Activated CD8-positive, alpha-beta memory T cell treated with anti-CD3 and anti-CD28 coated beads, Interleukin-2, amount 50 U/mL, for 1 hour (primary cell): ENCODE measurements around the gene SEC61A1.

ENCODE experiments used
- DNase-seq: peaks from one replicate; pipeline ENCODE4 v3.0.0-alpha.2; 2020; ENCODE audit errors: extremely low read depth

The SEC61A1 gene

DNA sequence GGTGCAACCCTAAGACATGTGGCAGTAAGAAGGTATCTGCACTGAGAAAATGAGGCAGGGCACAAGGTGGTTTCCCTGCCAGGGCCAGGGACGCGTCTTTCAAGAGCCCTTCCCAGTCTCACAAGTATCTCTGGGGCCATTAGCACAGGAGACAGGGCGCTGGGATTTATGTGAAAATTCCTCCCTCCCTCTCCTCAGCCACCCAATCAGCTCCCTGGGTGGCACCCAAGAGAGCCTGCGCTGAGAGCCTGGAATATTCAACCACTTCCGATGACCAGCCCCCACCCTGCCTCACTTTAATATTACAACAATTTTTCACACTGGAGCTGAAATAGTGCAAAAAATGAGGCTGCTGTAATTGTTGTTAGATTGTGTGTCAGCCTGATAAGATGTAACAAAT lies 26.1 kb downstream of the SEC61A1 start:
- DNase-seq: no peak

DNA sequence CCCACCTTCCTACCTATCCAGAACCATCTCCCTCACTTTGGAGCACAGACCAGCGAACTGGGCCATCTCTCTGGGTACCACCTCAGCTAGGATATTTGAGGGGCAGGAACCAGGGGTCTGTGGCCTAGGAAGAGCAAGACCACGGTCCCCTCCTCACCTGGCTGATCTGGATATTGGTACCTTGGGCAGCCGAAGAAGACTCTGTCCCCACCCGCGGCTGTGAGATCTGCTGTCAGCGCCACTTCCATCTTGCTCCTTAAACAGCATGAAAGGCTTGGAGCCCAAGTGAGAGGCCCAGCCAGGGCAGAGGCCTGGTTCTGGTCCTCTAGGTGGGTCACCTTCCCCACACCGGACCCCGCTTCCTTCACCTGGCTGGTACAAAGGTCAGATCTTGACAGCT lies 26.6 kb downstream of the SEC61A1 start:
- no peak for DNase-seq

DNA sequence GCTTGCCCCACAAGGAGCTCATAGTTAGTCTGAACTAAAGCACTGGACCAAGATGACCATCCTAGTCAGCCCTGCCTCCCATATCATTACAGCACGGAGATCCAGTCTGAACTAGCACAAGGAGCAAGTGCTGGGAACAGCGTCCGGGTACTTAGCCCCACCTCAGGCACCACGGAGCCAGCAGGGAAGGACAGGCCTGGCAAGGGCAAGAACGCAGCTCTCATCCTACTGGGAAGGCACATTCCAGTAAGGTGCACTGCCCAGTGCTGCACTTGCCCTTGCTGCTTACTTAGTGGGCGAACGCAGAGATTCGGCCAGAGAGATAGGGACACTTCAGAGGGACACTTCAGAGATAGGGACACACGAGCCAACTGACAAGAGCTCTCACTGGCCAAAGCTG lies 27.6 kb downstream of the SEC61A1 start:
- no peak for DNase-seq

DNA sequence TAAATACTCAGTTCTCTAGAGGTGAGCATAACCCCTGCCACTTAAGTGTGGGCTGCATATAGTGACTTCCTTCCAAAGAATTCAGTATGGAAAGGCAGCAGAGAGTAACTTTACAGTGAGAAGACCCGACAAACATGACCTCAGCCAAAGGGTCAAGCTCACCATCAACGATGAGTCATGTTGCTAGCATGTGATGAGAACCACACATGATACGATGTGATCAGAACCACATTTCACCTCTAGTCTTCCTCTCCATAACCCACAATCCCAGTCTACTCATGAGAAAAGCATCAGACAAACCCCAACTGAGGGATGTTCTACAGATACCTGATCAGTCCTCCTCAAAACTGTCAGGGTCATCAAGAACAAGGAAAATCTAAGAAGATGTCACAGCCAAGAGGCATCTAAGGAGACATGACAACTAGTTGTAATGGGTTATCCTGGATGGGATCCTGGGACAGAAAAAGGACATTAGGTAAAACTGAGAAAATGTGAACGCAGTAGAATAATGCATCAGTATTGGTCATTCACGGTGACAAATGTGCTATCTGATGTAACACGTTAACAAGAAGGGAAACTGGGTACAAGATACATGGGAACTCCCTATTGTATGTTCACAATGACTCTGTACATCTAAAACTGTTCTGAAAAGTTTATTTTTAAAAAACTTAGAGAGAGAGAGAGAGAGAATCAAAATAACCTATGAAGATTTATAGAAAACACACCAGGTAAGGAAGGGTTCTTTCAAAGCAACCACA lies 28.3 kb downstream of the SEC61A1 start:
- DNase-seq: no peak

DNA sequence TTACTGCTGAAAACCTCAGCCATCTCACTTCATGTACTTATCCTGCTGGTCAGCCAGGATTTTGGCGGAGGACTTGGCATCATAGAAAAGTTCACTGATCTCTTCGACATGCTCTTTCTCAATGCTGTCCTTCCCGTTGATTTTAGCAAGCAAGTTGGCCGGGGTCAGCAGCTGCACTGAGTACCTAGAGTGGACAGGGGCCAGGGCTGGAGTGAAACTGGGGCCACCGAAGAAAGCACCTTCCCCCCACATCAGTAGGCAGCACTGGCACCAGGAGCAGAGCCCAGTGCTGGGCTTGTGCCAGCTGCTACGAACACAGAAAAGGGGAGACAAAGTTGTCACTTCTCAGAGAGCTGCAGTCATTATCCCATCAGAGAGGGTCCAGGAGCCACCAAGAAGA lies 29.0 kb downstream of the SEC61A1 start:
- no peak for DNase-seq

DNA sequence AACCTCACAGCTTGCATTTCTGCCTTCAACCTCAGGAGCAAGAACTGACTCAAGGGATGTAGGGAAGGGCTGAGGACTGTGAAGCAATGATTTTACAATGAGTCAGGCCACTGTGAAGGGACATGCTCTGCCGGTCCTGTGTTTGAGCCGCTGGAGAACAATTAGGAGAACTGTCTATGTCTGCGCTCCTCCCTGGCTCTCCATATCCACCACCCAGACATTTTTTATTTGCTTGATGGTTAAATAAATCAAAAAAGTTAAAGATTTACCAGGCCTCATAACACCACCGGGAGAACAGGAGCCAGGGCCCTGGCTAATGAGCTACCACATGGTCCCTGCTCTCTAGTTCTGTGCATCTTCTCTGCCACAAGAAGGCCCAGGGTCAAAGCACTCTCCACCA lies 29.6 kb downstream of the SEC61A1 start:
- DNase-seq: no peak

DNA sequence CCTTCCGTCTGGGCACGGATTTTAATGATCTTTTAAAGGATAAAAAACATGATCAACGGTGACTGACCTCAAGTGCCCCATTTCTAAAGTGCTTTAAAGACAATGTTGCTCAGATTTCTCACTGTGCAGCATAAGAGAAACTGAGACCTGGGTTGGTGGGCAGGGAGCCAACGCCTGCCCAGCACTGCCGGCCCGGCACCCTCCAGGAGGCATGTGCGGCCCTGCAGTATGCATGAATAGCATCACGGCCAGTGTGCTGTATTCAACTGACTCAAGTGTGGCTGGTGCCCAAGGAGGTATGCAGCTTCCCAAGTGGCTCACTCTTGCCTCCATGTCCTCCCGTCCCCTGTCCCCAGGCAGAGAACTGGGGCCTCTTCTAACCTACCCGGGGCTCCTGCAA lies 30.3 kb downstream of the SEC61A1 start:
- DNase-seq: no peak

DNA sequence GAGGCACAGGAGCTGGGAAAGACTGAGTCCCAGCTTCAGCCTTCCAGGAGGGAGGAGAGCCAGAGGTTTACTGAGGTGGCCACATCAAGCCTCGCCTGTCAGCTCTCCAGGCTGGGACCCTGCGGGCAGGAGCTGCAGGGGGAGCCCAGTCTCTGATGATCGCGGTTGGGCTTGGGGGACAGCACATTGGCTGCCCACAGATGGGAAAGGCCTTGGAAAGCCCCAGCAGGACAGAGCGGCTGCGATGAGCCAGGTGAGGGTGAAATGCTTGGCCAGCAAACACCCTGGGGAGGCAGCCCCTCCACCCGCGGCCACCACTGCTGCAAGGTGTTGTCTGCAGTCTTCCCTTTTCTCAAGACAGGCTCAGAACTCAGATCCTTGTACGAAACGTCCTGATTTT lies 31.2 kb downstream of the SEC61A1 start:
- DNase-seq: no peak

DNA sequence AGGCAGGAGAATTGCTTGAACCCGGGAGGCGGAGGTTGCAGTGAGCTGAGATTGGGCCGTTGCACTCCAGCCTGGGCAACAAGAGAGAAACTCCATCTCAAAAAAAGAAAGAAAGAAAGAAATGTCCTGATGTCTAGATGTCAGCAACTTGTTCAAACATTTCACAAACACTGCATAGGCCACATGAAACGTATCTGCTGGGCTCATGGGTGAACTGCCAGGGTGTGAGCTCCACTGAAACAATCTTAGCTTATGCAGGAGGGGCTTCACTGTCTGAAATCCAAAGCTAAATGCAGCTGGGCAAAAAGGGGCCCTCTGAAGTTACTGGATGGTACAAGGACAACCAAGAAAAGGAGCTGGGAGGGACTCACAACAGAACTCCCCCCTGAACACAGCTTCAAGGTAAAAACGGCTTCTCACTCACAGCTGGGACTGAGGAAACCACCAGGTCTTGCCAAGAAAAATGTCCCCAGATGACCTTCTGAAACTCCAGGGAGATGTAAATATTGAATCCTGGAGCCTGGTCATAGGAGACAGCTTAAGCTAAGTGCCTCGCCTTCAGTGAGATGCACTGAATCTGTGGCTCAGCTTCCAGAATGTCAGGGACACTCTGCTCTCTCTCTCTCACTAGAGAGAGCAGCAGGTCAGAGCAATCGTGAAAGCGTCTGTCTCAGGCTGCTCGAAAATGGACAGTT lies 31.9 kb downstream of the SEC61A1 start:
- no peak for DNase-seq

DNA sequence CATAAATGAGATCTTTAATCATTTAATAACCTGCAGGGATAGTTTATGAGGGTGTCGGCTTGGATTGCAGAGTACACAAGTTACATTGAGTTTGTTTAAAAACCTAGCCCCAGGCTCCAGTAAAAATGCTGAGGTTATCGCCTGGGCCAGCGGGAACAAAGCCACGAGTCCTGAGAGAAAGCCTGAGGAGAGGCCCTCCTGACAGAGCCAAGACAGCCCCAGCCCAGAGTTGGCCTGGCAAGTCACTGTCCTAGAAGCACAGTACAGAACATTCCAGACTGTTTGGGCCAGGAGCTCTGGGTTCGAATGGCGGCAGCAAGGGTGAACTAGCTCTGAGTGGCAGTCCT lies 32.4 kb downstream of the SEC61A1 start:
- no peak for DNase-seq

DNA sequence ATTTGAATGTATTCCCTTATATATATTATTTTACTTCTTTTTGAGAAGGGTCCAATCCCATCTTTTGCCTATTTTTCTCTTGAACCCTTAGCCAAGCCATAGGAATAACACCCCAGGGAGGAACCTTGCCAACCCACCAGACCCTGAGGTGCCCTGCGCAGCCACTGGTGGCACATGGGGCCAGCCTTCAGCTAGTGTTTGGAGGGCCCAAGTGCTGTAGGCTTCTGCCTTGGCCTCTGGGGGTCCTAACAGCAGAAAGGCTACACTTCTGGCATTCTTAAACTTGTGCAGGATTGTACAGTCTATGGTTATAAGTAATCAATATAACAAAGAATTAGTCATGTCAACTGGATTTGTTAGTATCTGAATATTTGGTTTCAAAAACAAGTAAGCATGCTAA lies 36.9 kb downstream of the SEC61A1 start:
- DNase-seq: no peak

DNA sequence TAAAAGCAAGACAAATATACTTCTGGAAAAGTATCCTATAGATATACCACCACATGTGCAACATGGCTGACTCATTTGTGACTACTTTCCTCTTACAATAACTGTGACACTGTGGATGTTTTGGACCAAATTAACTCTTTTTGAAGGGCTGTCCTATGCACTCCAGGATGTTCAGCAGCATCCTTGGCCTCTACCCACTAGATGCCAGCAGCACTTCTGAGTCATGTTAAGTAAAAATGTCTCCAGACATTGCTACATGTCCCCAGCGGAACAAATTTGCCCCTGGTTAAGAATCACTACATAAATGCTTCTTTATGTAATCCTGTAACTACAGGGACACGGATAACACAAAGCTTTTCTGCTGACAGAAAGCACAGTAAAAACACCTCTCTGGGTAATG lies 39.3 kb downstream of the SEC61A1 start:
- DNase-seq: no peak

DNA sequence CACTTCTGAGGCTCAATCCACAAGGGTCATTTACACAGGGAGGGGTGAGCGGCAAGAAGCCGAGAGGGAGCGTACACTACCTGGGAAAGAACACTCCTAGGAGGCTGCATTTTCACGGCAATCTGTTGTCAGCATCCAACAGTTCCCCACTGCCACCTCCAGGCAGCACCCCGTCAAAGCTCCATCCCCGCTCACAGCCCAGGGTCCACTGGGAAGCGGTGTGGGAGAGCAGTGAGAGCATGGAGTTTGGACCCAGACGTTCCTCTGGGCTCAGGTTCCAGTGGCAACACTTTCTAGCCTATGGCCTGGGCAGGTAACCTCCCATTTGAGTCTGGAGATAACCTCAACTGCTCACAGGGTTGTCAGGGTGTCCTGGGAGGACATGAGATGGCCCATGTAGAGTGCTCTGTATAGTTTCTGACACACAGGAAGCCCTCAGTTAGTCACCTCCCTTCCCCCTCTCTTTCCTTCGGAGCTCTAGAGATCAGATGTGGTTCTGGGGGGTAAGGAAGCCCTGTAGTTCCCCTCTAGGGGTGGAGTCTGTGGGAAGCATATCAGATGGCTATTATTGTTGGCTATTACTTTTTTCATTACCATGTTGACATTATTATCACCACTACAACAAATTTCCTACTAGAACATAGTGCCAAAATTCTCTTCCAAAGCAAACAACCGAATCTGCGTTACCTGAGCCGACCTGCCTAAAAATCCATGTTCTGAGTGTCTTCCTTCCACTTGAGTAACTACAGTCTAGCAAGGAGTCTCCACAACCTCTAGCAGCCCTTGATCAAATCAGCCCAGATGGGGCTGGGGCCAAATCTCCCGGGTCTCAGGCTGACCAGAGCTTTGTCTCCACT lies 42.3 kb downstream of the SEC61A1 start:
- DNase-seq: no peak

DNA sequence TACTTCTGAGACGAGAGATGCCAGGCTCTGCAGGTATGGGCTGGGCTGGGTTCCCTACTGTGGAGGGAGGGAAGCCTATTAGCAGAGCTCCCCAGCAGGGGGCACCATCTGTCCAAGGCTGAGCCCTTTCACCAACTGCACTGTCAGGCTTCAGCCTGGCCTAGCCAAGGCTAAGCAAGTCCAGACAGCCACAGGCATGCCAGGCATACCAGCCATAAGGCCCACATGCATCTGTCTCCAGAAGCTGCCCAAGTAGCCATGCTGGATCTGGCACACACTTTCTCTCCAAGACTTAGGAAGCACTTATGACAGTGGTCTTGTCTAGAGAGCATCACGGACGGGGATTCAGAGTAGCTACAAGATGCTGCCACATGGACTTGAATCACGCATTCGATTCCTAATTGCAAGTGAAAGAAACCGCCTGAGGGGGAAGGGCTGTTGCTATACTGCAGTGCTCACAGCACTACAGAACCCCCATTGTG lies 43.0 kb downstream of the SEC61A1 start:
- DNase-seq: peak; percentile 42

DNA sequence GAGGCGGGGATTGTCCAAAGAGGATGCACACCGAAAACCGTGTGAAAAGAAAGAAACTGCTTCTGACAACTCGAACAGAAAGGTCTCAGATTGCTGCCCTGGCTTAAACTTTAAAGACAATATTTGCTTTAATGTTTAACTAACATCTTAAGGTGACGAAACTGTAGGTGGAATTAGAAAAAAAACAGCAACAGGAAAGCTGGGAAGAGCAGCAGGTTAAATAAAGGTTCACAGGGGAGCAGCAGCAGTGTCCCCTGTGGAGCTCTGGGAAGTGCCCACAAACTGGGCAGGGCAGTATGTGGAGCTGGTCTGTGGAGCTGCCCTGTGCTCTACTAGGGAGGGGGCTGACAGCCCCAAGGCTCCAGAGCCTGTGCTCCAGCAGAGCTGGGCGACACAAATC lies 46.0 kb downstream of the SEC61A1 start:
- no peak for DNase-seq

DNA sequence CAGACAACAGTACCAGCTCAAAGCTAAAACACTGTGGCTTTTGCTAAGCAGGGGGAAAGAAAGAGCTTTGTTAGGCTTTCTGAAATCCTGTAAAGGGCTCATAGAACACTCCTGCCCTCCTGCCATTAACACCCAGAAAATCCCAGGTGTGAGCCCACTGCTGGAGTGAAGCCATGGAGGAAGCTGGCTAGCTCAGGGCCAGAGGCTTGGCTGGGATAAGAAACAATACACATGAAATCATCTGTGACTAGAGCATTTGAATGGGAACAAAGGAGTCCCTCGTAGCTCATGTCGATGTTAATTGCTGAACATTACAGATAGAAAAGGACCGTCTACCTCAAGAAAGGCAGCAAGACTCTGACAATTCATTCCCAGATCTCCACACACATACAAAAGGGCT lies 47.9 kb downstream of the SEC61A1 start:
- no peak for DNase-seq

DNA sequence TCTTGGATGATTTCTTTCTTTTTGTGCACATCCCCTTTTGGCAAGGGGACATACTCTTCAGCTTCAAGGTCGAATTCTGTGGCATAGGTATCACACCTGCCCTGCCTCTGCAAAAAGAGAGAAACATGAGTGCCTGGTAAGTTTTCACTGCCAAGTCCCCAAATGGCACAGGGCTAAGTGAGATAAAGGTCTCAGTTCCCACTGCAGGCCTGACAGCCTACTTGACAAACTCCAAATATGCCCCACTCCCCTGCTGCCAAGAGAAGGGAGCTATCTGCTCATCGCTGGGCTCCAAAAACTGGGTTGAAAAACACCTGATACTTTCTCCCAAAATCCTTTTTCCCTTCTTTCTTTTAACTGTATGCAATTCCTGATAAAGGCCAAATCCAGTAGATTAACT lies 48.4 kb downstream of the SEC61A1 start:
- DNase-seq: no peak

DNA sequence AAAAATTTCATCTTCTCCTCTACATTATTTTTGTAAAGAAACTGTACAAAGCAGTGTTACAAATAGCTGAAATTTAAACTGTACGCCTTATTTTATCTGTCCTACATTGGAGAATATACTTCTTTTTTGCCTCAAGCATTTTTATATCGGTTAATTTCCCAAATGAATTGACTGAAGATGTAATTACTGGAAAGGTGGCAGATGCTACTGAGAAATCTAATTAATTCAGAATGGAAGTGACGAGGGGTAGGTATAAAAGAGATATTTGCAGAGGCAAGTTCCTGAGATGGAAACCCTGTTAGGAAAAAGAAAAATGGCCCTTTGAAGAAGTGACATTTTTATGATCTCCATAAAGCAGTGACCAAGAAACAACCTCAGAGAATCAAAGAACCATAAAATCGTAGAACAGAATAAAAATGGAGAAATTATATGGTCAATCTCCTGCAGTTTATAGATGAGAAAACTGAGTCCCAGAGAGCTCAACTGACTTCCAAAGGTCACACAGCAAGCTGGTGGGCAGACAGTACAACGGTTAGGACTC lies 51.0 kb downstream of the SEC61A1 start:
- no peak for DNase-seq

DNA sequence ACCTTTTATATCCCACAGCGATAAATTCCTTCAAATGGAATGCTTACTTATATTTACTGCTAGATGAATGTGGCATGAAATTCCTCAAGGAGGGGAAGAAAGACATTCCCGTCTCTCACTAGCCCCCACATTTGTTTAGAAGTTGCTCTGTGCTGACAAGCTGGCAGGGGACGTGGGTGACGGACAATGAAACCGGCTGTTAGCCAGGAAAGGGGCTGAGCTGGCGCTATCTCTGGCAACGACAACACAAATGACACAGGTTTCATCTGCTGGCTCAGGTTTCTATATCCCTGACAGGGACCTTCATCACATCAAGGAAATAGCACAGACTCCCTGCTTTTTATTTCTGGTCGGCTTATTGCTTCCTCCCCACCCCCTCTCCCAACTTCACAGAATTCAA lies 55.6 kb downstream of the SEC61A1 start:
- no peak for DNase-seq

DNA sequence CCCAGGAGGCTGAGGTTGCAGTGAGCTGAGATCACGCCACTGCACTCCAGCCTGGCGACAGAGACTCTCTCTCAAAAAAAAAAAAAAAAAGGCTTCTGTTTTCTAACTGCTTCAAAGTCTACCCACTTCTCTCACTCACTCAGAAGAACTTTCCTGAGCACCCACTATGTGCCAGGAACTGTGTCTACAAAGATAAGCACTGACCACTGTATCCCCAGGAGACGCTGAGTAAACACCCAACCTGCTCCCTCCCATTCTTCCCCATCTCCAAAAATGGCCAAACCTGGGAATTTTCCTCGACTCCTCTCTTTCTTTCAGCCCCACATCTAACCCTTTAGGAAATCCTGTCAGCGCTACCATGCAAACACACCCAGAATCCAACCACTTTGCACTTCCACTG lies 58.9 kb downstream of the SEC61A1 start:
- no peak for DNase-seq

DNA sequence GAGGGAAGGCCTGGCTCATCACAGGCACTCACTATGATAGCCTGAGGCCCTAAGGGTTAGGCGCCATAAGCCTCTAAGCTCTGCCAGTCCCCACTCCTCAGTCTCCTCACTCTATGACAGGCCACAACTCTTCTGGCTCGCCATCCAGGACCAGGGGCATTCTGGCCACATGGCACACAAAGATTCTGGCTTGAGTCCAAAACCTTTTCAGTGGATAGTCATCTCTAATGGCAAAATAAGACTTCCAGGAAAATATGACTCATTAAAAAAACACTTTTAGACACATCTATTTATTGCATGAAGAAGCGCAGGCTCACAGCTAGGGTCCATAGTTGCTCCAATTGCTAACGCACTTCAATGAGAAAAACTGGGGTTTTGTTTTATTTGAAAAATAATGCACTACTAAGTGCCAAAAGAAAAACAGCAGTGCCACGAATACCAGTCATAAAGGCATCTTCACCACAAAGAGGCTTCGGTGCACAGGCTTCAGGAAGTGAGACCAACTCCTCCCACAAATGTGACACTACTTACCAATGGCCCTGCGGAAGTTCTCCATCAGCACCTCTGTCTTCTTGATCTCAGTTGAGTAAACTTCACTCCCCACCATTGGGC lies 60.2 kb downstream of the SEC61A1 start:
- peak; percentile 33 for DNase-seq
